ENCODE measurements around the gene RPL14. TPM values are rescaled to one million over a fixed set of nuclear protein-coding genes. Genes with fewer than 3 reads are reported as not detected.
A peak's percentile ranks its signal among the peaks of the same experiment; 100 is the strongest.
"Not testable (repeated sequence)": the region's sequence is repeated elsewhere in the genome, so short reads cannot be mapped to it uniquely, and the experiment has no call there.

Gene RPL14
- total and polyA plus RNA-seq, 2 of the 13 experiments (the other 11 are each of a cell fraction or from before 2014, with no cell fraction given), result 502 to 1,291 TPM

DNA sequence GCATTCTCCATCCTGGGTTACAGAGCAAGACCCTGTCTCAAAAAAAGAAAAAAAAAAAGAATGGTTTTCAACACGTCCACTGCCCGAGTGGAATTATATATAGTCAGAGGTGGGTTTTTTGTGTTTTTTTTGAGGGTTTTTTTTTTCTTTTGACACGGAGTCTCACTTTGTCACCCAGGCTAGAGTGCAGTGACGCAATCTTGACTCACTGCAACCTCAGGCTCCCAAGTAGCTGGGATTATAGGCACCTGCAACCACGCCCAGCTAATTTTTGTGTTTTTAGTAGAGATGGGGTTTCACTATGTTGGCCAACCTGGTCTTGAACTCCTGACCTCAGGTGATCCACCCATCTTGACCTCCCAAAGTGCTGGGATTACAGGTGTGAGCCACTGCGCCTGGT is 3.3 kb downstream of the RPL14 start:
- Histone ChIP-seq H4K20me1 (ENCODE audit: insufficient read depth, low read length) (peaks cover 21% of the 10 kb centered on the region), H3K4me1 (ENCODE audit: insufficient read depth, low read length) (peaks cover 33% of the 10 kb centered on the region), H3K36me3 (replicated peaks in 1 of 2; ENCODE audit: control insufficient read depth in 1 of 2, insufficient read depth in 2 of 2, low read length in 2 of 2) (peaks cover 8 to 36% of the 10 kb centered on the region in 2 experiments), H3K79me2 (ENCODE audit: insufficient read depth, low read length) (peaks cover 33% of the 10 kb centered on the region)
- WGBS (ENCODE audit: low lambda C conversion rate), result 89% methylated on average over 5 of the region's 6 CpGs
- POLR2A ChIA-PET, result interaction anchor here (0.7 to 3.9 kb wide), 3 partner anchors 16 to 1377 kb away, joined by 3 to 37 read pairs (median 9); partner anchors contain the start of genes ZNF619 and ZNF620
- DNase-seq (ENCODE audit: low spot score); H3K9me3 ChIP-seq (ENCODE audit: low read length); intact Hi-C loops (cut with micrococcal nuclease; ENCODE audit: unreplicated experiment); BruUV-seq (replicated peaks); H3K4me3 ChIP-seq (replicated peaks in 1 of 3; ENCODE audit: insufficient read depth in 1 of 3, low read depth in 2 of 3, low read length in 3 of 3); H2AFZ ChIP-seq (ENCODE audit: low read length); H3K9ac ChIP-seq (ENCODE audit: insufficient read depth, low read depth, low read length); in situ Hi-C loops (cut with HindIII; ENCODE audit: extremely low pct_ligation_motif_present, low pct_unique_long_range_greater_than_20kb); ATAC-seq; H3K27me3 ChIP-seq (ENCODE audit: control insufficient read depth in 1 of 2, insufficient read depth in 2 of 2, low read length in 2 of 2); FAIRE-seq; H3K27ac ChIP-seq (ENCODE audit: extremely low read length, insufficient read depth, low read length); CTCF ChIA-PET (ENCODE audit: low intra/inter-chr PET ratio, low total read pairs); H3K4me2 ChIP-seq (ENCODE audit: low read depth, low read length): not testable (repeated sequence)
- TF ChIP-seq CEBPG (CRISPR knock-in tag; IDR thresholded peaks at IDR 0.05) (peak; percentile 28; the same call in 1 of the 2 replicates), CEBPB (IDR thresholded peaks at IDR 0.05; ENCODE audit: borderline replicate concordance, low read depth, low read length) (peak; percentile 51; the same call in 1 of the 2 replicates)

DNA sequence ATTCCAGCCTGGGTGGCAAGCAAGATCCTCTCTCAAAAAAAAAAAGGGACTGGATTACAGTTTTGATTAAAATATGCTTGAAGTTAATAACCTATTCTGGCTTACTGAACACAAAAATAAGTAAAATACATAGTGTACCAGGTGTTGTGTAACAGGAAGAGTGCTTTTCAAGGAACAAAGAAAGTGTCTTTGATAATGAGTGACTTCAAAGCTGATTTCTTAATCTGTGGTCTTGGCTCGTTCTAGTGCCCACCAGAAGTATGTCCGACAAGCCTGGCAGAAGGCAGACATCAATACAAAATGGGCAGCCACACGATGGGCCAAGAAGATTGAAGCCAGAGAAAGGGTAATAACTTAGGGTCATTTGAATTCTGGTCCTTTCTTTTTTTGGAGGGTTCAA is 4.0 kb downstream of the RPL14 start:
- Histone ChIP-seq H3K4me1 (ENCODE audit: insufficient read depth, low read length) (peaks cover 30% of the 10 kb centered on the region), H3K4me3 (replicated peaks in 1 of 3; ENCODE audit: insufficient read depth in 1 of 3, low read depth in 2 of 3, low read length in 3 of 3) (no peak overlapping the region), H3K36me3 (replicated peaks in 1 of 2; ENCODE audit: control insufficient read depth in 1 of 2, insufficient read depth in 2 of 2, low read length in 2 of 2) (peaks cover 8 to 36% of the 10 kb centered on the region in 2 experiments), H3K79me2 (ENCODE audit: insufficient read depth, low read length) (peaks cover 33% of the 10 kb centered on the region), H2AFZ (ENCODE audit: low read length) (no peak overlapping the region), H4K20me1 (ENCODE audit: insufficient read depth, low read length) (peaks cover 21% of the 10 kb centered on the region), H3K4me2 (ENCODE audit: low read depth, low read length) (no peak overlapping the region), H3K9me3 (ENCODE audit: low read length) (no peaks in the 10 kb centered on the region), H3K9ac (ENCODE audit: insufficient read depth, low read depth, low read length) (no peak overlapping the region), H3K27me3 (ENCODE audit: control insufficient read depth in 1 of 2, insufficient read depth in 2 of 2, low read length in 2 of 2) (no peaks in the 10 kb centered on the region; a peak in 1 of 5 replicates), H3K27ac (ENCODE audit: extremely low read length, insufficient read depth, low read length) (no peak overlapping the region)
- WGBS (ENCODE audit: low lambda C conversion rate), result 97% methylated on average over 3 of the region's 3 CpGs
- in situ Hi-C loops (cut with HindIII; ENCODE audit: extremely low pct_ligation_motif_present, low pct_unique_long_range_greater_than_20kb), result no loop called here
- ChIA-PET CTCF (ENCODE audit: low intra/inter-chr PET ratio, low total read pairs) (no interaction called here), POLR2A (interaction anchor here (0.7 to 1.3 kb wide), 2 partner anchors 8 to 45 kb away, joined by 3 read pairs; partner anchors contain the start of gene ZNF620)
- DNase-seq (ENCODE audit: low spot score), result no peak
- no TSS peak for BruUV-seq (replicated peaks)
- FAIRE-seq, result no peak
- intact Hi-C loops (cut with micrococcal nuclease; ENCODE audit: unreplicated experiment), result no loop called here
- ATAC-seq, result no peak
- TF ChIP-seq SIX1 (CRISPR knock-in tag; IDR thresholded peaks at IDR 0.05; ENCODE audit: borderline replicate concordance) (no peak), RBFOX2 (IDR thresholded peaks at IDR 0.05; ENCODE audit: low read depth, low read length) (peak; percentile 31; the same call in 1 of the 2 replicates)
- TF ChIP-seq, protein P1, sequence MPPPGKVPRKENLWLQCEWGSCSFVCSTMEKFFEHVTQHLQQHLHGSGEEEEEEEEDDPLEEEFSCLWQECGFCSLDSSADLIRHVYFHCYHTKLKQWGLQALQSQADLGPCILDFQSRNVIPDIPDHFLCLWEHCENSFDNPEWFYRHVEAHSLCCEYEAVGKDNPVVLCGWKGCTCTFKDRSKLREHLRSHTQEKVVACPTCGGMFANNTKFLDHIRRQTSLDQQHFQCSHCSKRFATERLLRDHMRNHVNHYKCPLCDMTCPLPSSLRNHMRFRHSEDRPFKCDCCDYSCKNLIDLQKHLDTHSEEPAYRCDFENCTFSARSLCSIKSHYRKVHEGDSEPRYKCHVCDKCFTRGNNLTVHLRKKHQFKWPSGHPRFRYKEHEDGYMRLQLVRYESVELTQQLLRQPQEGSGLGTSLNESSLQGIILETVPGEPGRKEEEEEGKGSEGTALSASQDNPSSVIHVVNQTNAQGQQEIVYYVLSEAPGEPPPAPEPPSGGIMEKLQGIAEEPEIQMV (CRISPR knock-in tag; IDR thresholded peaks at IDR 0.05; ENCODE audit: low read depth), result no peak
- TF ChIP-seq, protein P2, sequence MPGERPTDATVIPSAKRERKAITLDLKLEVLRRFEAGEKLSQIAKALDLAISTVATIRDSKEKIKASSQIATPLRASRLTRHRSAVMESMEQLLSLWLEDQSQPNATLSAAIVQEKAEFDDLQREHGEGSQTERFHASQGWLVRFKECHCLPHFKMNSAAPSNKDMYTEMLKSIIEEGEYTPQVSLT (CRISPR knock-in tag; IDR thresholded peaks at IDR 0.05; ENCODE audit: borderline replicate concordance, low read depth), result no peak
